GM18858 (cell line): Measurements from ENCODE around the gene LENEP.
"Not testable (repeated sequence)": the region's sequence is repeated elsewhere in the genome, so short reads cannot be mapped to it uniquely, and the experiment has no call there.

Experiments
- ATAC-seq: cut with Tn5 transposase; IDR thresholded peaks from one replicate; pipeline ENCODE4 v1.9.1; 2021; ENCODE audit not compliant: unreplicated experiment

LENEP gene

DNA sequence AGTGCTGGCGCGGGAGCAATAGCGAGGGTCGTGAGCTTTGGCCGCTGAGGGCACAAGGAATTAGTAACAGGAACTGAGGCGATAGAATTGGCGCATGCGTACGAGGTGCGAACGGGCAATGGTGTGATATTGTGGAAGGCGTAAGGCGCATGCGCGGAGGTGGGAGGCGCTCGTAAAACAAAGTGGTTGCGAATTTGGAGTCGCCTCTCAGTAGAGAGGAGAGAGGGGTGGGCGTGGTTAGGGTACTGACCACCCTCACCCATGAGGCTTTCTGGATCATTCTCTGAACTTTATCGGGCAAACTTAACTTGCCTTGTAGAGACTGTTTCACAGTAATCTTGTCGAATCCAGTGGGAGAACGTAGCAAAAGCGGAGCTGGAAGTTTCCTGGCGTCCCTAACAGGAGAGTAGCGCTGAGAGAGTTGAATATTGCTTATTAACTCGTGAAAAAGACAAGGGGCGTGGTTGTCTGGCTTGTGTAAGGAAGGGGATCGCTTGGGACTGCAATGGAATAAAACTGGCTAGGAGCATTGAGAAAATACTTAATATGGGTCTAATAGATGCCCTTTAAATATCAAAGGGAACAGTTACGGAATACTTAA is 18.5 kb upstream of the LENEP start:
- peak; percentile 26 for ATAC-seq

DNA sequence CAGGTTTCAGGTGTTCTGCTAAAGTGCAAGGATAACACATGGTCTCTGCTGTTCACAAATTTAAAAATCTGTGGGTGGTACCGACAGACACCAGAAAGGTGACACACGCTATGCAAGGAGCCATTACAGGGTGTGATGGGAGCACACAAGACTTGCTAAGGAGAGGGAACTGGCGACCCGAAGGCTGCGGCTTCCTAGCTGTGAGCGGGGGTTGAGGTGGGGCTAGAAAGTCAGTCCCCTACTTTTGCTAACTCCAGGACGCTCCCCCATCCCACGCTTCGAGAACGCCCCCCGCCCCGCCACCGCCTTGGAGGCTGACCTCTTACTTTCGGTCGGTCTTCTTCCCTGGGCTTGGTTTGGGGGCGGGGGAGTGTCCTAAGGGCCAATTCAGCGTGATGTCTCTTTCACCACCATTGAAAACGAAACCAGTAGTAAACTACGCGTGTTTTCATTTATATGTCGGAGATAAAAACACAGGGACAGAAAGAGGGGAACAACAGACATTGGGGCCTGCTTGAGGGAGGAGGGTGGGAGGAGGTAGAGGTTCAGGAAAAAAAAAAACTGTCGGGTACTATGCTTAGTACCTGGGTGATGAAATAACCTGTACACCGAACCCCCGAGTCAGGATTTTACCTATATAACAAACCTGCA is 17.9 kb upstream of the LENEP start:
- no peak for ATAC-seq

DNA sequence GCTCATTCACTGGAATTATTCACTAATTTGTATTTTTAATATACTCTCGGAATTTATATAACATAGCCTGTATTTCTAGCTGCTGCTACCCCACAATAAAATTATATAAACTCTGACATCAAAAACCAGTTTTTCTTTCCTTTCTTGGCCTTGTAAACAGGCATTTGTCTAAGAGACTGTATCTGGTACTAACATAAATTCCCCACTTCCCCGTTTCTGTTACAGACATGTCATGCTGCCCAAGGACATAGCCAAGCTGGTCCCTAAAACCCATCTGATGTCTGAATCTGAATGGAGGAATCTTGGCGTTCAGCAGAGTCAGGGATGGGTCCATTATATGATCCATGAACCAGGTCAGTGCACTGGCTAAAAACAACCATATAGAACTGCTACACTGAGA is 15.6 kb upstream of the LENEP start:
- not testable (repeated sequence) for ATAC-seq

- no peak for ATAC-seq
These were observed 15.0 kb upstream of the LENEP start for GRCh38 chr1:154978360-154978759.

GRCh38 chr1:154982341-154982740 is 11.0 kb upstream of the LENEP start:
- ATAC-seq, result no peak

DNA sequence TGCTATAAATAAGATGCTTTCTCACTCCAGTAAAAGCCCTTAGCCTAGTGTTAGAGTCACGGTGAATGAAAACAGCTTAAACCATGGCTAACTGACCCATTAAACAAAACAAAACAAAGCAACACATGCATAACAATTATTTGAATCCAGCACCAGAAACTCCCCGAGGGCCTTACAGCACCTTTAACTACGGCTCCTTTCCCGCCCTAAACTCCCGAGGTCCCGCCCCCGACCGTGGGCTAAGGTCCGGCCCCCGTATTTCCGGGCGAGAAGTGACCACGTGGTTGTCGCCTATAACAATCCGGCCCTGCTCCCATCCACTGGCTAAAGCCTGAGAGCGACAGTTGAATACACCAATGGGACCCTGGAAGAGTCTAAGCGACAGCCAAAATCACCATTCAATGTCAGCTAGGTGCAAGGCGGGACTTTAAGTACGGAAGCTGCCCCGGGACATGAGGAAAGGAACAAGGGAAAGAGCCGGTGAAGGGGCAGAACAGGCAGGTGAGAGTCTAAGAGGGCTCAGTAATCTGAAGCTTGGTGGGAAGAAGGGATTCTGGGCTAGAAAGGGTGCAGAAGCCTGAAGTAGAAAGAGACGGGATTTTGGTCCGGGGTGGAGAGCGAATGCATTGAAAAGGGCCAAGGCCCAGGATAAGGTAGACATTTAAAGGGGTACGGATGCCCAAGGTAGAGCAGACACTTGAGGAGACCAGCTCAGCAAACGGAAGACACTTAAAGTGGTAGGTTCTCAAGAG is 10.3 kb upstream of the LENEP start, which contains the start of gene FLAD1:
FLAD1 (plus strand) TSS at position 448 of the 752 bp plus-strand sequence. CDS start 351 bp downstream, outside the sequence.
- peak; percentile 95 for ATAC-seq

- ATAC-seq, result no peak
These were observed 9.5 kb upstream of the LENEP start for GRCh38 chr1:154983776-154984466.

DNA sequence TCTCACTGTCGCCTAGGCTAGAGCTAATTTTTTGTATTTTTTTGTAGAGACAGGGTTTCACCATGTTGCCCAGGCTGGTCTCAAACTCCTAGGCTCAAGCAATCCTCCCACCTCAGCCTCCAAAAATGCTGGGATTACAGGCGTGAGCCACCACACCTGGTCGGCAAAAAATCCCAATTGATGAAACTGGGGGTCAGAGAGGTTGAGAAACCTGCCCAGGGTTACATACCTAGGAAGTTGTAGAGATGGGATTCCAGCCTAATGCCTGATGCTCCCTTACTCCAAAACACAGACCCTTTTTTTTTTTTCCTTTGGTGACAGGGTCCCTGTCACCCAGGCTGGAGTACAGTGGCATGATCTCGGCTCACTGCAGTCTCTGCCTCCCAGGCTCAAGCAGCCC is 6.7 kb upstream of the LENEP start:
- not testable (repeated sequence) for ATAC-seq

DNA sequence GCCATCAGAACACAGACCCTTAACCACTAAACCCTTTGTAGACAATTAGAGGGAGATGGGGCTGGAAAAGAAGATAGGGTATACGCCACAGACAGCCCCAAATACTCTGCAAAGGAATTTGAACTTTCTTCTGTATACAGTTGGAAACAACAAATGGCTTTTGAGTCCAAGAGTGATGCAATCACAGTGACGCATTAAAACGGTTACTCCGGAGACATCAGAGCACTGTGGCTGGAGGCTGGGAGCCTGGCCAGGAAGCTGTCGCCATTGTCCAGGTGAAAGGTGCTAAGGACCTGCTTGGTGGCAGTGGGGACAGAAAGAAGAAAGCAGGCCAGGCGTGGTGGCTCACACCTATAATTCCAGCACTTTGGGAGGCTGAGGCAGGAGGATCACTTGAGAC is 6.1 kb upstream of the LENEP start:
- ATAC-seq, result no peak

DNA sequence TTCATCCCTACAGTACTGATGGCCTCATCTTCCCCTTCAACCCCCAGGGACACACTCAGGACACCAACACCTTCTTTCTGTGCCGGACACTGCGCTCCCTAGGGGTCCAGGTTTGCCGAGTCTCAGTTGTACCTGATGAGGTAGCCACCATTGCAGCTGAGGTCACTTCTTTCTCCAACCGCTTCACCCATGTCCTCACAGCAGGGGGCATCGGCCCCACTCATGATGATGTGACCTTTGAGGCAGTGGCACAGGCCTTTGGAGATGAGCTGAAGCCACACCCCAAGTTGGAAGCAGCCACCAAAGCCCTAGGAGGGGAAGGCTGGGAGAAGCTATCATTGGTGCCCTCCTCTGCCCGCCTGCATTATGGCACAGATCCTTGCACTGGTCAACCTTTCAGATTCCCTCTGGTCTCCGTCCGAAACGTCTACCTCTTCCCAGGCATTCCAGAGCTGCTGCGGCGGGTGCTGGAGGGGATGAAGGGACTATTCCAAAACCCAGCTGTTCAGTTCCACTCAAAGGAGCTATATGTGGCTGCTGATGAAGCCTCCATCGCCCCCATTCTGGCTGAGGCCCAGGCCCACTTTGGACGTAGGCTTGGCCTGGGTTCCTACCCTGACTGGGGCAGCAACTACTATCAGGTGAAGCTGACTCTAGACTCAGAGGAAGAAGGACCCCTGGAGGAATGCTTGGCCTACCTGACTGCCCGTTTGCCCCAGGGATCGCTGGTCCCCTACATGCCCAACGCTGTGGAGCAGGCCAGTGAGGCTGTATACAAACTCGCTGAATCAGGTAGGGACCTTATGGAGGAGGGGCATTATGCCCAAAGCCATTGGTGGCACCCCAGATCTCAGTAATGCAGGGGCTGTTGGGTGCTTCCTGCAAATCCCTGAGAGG is 5.1 kb upstream of the LENEP start:
- ATAC-seq, result no peak

GRCh38 chr1:154989195-154989860 is 4.1 kb upstream of the LENEP start:
- no peak for ATAC-seq

DNA sequence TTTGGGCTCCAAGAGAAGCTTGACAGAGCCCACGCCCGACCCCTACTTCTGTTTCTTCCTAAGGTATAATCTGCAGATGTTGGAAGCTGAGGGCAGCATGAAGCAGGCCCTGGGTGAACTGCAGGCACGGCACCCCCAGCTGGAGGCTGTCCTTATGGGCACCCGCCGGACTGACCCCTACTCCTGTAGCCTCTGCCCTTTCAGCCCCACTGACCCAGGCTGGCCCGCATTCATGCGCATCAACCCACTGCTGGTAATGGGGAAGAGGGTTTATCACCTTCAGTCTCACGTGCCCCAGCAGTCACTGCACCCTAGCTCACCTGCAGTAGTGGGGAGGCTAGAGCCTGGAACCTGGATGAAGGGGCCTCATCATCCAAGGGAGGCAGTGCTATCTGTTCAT is 3.1 kb upstream of the LENEP start:
- ATAC-seq, result no peak

- no peak for ATAC-seq
These were observed 440 bp upstream of the LENEP start for GRCh38 chr1:154992721-154993571.

GRCh38 chr1:154994269-154994587 is 842 bp downstream of the LENEP start:
- ATAC-seq, result no peak

- no peak for ATAC-seq
These were observed 1.2 kb downstream of the LENEP start for GRCh38 chr1:154994591-154994990.

GRCh38 chr1:154995301-154995983 is 2.1 kb downstream of the LENEP start:
- not testable (repeated sequence) for ATAC-seq

DNA sequence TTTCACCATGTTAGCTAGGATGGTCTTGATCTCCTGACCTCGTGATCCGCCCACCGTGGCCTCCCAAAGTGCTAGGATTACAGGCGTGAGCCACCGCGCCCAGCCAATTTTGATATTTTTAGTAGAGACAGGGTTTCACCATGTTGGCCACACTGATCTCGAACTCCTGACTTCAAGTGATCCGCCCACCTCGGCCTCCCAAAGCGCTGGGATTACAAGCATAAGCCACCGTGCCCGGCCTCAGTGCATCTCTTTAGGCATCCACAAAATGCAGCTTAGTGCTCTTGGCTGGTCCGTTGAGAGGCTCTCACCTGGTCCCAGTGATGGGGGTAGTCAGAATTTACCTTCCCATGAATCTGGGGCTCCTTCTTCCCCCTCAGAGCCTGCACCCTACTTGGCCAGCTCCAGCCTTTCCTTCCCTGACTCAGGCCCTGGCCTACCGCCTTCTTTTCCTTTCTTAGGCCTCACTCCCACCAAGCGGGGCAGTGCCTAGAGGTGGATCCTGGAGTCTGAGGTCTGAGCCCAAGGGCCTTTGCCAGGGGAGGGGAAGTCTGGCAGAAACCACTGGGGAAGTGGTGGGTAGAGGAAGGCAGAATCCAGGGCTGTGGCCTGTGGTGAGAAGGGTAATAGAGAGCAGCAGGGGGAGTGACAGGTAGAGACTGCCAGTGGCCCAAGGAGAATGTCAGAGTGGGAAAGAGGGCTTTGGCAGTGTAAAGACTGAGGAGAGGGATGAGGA is 3.7 kb downstream of the LENEP start:
- ATAC-seq, result no peak

DNA sequence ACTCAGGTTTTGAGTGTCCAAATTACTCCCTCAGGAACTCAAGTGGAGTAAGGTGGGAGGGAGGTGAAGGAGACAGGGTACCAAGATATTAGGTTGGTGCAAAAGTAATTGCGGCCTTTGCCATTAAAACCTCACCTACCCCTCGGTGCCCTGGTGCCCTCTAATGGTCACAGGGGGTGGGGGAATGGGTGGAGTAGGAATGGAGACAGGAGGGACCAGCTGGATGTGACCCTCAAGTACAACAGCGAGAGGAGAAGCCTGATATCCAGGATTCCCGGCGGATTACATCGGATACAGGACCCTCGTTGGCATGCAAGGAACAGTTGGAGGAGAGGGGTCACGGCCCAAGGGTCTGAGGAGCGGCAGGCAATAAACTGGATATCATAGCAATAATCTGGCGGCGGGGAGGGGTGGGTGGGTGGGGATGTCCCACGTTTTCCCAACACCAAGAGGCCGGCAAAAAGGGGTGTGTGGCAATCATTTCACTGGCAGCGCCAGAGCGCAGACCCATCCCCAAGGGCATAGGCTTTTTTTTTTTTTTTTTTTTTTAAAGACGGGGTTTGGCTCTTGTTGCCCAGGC is 4.9 kb downstream of the LENEP start:
- no peak for ATAC-seq
